ENCODE measurements around the gene INPP5J.
"Not testable (repeated sequence)": the region's sequence is repeated elsewhere in the genome, so short reads cannot be mapped to it uniquely, and the experiment has no call there.

The INPP5J gene

DNA sequence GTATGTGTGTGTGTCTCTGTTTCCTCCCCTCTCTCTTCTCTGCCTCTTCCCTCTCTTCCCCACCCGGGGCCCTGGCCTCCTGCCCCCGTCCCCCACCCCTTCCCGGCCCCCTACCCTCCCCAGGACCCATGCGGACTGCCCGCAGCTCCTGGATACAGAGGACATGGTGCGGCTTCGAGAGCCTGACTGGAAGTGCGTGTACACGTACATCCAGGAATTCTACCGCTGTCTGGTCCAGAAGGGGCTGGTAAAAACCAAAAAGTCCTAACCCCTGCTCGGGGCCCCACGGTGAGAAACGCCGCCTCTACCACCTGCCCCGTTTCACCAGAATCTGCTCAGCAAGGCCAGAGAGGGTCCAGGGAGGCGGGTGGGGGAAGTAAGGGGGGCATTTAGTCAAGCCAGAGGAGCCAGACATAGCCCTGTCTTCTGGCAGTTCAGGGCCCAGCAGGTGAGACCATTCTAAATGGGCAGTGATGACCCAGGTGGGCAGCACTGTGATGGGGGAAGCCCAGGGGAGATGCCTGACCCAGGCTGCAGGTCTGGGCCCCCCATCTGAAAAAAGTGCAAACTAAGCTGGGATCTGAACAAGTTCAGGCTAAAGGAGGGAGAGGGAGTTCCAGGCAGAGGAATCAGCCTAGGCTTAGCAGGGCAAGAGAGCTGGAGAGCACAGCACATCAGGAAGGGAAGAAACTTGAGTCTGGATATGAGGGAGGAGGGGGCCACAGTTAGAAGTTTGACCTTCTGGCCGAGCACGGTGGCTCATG is 21.8 kb upstream of the INPP5J start:
- DNase-seq (ENCODE audit: low spot score) = no peak

DNA sequence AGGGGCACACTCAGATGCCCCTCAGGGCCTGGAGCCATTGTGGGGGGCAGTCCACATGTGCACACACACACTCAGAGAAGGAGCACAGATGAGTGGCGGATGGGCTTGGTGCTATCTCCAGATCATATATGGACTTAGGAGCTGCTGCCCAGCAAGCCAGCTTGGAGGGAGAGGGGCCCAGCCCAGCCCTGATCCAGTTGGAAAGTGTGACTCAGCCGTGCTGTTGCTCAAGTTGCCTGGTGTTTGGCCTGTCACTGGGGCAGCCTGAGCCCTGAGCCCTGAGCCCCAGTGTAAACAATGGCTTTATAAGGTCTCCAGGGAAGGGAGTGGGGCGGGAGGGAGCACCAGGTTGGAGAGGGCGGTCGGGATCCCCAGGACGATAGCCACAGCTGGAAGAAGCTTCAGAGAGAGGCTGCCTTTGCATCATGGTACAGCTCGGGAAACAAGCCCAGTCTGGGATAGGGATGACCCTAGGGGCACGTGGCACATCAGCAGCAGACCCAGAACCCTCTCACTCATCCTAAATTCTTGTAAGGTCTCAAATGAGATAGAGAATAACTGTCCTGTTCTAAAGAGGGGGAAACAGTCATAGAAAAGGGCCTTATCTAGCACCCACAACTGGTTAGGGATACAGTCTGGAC is 20.2 kb upstream of the INPP5J start:
- no peak for DNase-seq (ENCODE audit: low spot score)

DNA sequence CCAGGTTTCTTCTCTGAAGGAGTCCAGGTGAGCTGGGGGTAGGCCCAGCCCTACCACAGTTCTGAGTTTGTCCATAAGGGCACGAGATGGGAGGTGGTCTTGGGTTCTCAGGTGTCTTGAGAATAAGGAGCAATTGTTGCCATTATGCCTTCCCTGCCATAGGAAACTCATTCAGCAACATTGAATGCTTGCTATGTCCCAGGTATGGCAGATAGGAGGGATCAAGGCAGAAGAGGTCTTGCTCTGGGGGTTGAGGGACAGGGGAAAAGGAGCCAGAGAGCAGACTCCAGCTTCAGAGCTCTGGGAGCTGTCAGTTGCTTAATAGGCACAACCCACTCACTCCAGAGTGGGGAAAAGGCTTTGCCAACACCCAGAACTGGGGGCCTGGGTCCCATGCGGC is 19.7 kb upstream of the INPP5J start:
- no peak for DNase-seq (ENCODE audit: low spot score)

DNA sequence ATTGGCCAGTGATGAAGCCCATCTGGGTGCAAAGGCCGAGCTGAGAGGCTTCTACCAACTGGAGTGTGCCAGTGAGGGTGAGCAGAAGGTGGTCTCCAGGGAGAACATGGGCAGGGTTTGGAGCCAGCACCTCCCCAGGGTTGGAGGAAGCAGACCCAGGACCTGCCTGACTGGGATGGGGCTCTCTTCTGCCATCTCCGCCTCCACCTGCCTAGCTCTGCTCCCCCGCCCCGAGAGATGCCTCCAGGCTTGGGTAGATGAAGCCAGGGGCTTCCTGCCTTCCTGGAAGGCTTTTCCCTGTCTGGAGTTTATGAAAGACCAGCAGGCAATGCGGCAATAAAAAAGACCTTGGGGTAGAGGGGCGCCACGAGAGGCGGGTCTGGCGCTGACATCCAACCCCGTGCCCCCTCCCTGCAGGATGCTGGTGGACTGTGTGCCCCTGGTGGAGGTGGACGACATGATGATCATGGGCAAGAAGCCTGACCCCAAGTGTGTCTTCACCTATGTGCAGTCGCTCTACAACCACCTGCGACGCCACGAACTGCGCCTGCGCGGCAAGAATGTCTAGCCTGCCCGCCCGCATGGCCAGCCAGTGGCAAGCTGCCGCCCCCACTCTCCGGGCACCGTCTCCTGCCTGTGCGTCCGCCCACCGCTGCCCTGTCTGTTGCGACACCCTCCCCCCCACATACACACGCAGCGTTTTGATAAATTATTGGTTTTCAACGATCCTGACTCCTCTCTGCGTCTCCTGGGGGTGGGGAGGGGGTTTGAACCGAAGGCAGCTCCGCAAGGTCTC is 18.7 kb upstream of the INPP5J start:
- no peak for DNase-seq (ENCODE audit: low spot score)

DNA sequence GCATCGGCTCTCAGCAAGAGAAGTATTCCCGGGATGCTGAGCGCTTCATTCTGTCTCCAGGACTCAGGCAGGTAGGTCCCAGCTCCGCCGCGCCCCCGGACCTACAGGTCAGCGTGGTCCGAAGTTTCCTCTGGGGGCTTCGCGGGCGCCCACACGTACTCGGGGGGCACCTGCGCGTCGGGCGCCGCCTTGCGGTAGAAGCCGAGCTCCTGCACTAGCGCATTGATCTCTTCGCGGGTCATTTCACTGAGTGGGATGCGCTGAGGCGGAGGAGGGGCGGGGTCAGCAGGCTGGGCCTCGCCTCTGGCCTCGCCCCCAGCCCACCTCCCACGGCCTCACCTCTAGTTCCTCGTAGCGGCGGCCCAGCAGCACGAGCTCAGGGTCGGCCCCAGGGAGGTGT is 17.9 kb upstream of the INPP5J start:
- no peak for DNase-seq (ENCODE audit: low spot score)

DNA sequence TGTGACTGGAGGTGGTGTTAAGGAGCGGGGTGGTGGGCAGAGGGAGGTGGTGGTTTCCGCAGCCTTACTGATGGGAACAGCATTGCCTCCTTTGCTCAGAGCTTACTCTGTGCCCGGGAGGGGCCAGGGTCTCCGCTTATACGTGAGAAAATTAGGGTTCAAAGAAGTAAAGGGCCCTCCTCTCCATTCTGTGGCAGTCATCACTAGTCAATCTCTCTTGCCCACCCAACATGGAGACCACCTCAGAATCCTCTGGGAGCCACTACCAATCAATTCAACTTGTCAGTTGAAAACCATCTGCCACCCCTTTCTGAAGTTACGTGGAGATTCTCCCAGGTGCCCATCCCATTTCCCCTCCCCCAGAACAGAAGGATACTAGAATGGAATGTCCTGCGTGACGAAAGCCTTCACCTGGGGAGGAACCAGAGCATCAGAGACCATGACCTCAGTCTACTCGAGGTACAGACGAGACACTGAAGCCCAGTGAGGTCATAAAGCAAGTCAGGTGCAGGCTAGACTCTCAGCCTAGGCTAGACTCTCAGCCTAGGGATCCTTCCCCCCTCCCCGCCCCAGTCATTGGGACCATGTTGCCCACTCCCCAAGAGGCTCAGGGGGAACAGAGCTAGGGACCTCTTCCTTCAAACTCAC is 17.4 kb upstream of the INPP5J start:
- DNase-seq (ENCODE audit: low spot score) = no peak

DNA sequence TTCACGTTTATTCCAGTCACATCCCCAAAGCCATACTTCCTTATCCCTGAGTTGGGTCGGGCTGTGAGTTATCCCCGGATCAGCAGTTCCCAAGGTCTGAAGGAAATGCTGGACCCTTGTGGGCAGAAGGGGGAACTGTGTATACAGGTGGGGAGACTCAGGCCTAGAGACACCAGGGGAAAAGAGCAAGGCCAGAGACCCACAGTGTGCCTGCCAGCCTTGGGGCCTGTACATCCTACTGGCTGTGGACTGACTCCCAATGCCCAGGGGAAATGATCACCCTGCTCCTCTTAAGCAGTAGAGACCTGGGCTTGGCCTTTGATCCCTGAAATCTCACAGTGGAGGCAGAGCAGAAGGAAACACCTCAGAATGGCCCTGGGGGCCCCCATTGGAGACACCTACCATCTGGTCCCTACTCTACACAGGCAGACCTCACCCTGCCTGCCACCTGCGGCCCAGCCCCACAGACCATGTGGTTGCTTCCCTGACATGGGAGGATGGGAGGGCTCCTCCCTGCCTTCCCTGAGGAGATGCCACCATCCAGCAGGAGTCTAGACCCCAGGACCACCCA is 16.7 kb upstream of the INPP5J start:
- DNase-seq (ENCODE audit: low spot score) = no peak

DNA sequence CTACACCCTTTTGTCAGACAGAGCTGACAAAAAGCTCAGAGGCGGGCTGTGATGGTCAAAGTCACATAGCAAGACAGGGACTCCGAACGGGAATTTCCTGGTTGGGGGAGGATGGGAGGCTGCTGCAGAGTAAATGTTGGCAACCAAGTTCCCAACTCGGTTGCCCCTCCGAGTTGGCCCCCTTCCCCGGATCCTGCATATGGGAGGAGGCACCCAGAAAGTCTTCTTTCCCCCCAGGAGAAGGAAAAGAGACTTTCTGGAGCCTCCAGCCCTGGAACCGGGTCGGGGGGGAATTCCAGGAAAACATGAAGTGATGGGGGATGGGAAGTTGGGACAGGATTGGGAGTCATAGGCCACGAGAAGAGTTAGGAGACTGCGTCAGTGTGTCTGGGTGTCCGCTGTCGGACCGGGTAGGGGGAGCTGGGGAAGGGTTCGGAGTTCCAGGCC is 16.0 kb upstream of the INPP5J start:
- no peak for DNase-seq (ENCODE audit: low spot score)

DNA sequence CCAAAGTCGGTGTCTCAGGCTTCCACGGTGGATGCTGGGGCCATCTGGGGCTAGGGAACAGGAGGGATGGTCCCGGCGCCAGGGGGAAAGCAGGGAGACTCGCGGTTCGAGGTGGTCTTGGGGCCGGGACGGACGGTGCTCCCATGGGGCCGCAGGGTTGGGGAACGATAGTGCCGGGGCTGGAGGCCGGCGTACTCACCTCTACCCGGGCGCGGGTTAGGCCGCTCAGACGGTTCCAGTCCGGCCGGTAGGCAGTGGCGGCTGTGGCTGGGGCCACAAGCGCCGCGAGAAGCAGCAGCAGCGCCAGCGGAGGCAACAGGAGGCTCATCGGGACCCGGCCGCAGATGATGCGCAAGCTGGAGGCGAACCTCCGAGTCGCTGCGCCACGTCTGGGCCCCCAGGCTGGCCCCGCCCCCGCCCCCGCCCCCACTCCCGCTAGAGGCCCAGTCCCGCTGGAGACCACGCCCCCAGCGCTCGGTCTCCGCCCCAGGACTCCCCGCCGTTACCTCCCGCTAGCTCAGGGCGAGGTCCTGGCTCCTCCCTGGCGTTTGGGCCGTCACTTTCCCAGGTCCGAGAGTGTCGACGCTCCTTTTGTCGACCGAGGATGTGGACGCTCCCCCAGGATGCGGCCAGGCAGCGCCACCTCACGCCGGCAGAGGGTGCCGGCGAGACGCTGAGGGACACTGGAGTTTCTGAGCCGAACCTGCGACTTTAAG is 15.4 kb upstream of the INPP5J start, which contains the start of gene SELENOM:
Gene SELENOM, minus strand, starts transcription at position 391 of the 716 bp plus-strand sequence. Its CDS starts 63 bp downstream, at position 328.
- DNase-seq (ENCODE audit: low spot score) = peak; percentile 96

DNA sequence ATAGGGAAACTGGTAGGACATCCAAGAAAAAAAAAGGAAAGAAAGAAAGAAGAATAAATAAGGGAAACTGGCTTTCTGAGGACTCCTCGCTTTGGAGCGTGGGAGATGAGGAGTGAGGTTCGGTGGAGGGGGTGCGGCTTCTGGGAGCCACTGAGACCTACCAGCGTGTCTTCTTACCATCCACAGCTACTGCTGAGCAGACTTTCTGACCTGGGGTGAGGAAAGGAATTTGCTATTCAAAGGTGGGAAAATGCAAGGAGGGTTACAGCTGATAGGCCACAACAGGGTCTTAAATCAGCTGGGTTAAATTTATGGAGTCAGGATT is 14.9 kb upstream of the INPP5J start:
- no peak for DNase-seq (ENCODE audit: low spot score)

DNA sequence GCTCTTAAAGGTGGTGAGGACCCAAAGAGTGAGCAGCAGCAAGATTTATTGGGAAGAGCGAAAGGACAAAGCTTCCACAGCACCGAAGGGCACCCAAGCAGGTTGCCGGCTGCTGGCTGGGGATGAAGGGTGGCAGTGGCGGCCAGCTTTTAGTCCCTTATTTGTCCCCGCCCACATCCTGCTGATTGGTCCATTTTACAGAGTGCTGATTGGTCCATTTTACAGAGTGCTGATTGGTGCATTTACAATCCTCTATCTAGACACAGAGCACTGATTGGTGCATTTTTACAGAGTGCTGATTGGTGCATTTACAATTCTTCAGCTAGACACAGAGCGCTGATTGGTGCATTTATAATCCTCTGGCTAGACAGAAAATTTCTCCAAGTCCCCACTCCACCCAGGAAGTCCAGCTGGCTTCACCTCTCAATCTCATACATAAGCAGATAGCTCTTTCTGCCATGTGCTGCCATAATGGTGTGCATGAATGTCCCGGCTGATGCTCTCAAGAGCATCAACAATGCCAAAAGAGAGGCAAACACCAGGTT is 10.1 kb upstream of the INPP5J start:
- not testable (repeated sequence) for DNase-seq (ENCODE audit: low spot score)

DNA sequence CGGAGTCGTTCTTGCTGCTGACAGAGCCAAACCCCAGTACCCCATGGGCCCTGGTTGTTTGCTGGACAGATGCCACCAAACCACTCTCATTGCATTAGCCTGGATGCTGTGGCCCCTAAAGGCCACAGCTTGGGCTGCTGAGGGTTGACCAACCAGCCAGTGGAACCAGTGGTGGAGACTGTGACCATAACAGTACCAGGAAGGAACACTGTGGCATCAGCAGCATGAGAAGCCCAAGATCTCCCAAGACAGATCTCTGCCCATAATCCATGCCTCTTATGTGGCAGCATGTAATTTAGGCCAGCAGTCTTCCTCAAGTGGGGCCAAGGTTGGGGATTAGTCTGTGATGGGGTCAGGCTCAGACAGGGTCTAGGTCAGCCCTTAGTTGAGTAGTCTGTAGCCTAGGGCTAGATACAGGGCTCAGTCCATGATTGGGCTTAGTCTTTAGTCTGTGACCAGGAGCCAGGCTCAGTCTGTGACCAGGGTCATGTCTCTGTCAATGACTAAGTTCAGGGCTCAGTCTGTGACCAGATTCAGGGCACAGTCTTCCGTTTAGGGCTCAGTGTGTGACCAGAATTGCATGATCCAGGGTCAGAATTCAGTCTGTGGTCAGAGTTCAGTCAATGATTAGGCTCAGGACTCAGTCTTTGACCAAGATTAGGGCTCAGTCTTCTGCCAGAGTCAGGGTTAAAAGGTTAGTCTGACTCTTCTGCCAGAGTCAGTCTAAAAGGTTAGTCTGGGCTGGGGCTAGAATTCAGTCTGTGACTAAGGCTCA is 4.5 kb upstream of the INPP5J start:
- DNase-seq (ENCODE audit: low spot score) = no peak

DNA sequence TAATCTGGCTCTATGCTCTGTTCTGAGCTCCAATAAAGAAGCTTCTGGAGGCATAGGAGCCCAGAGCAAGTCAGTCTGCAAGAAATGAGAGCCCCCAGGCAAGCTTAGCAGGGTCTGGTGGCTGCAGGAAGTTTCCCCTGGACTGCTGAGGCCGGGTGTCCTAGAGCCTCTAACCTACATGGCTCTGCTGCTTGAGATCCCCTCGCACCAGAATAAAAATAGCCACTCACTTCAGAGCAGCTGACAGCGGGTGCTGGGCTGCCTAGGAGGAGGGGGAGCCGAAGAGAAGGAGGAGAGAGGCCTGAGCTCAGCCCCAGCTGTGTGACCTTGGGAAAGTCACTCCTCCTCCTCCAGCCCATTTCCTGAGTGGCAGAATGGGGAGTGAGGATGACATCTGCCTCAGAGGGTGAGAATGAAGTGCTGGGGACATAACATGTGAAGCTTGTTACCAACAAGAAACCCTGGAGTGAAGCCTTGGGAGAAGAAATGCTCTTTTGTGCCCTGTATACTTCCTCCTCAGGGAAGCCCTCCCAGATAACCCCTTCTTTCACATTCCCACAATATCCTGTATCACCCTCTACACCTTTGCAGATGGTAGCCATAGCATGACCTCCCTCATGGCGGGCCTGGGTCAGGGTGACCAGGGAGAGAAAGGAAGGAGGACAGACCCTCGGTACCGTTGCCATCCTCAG is 3.6 kb upstream of the INPP5J start:
- no peak for DNase-seq (ENCODE audit: low spot score)

DNA sequence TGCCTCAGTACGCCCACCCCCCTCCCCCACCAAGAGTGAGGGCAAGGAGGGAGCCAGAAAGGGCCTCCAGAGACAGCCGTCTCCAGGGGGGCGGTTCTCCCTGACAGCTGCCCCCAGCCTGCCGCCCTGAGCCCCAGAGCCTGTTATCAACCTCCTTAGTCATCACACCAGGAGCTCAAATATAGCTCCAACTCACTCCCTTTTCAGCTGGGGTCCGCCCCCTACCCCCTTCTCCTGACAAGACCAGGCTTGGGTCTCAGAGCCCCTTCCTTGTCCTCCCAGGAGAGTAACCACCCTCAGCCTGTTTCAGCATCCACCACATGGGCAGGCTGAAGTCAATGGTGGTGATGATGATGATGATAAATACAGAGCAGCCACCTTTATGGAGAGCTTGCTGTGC is 2.5 kb upstream of the INPP5J start:
- DNase-seq (ENCODE audit: low spot score) = no peak

DNA sequence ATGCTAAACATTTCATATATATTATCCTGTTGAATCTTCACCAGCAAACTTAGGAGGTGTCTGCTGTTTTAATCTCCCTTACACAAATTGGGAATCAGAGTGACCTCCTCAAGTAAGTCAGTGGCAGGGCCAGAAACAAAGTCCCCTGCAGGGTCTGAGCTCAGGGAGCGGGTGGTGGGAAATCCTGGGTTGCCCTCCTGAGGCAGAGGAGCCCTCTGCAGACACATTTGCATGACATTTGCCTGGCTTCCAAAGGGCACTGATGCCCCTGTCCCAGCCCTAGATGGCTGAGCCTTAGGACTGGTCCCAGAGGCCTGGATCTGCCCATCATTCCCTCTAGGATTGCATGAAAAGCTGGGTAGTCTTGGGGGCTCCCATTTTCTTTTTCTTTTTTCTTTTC is 2.1 kb upstream of the INPP5J start:
- DNase-seq (ENCODE audit: low spot score) = no peak

DNA sequence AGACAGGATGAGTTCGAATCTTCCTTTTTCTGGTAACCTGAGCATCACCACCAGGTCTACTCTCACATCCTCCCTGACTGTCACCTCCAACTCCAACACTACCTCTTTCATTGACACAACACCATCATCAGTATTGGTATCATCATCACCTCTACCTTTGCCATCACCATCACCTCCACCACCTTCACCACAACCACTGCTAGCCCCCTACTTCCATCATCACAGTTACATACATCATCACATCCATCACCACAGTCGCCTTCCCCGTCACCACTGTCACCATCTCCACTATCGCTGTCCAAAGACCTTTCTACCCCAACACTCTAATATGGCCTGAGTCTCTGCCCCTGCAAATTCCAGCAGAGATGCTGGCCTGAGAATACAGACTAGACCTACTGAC is 1.4 kb upstream of the INPP5J start:
- DNase-seq (ENCODE audit: low spot score) = no peak

DNA sequence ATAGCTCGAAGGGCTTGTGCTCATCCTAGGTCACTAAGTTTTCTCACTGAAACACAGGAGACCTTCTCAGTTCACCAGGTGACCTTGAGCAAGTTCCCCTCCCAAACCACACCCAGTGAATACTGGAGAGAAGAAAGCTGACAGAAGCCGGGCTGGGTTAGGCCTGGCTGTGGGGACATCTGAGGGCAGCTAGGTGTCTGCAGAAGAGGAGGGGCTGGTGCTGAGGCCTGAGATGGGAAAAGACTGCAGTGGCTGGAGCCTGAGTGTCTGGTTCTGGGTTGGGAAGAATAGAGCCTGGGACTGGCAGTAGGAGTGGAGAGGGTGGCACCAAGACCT is 602 bp upstream of the INPP5J start:
- DNase-seq (ENCODE audit: low spot score) = no peak

DNA sequence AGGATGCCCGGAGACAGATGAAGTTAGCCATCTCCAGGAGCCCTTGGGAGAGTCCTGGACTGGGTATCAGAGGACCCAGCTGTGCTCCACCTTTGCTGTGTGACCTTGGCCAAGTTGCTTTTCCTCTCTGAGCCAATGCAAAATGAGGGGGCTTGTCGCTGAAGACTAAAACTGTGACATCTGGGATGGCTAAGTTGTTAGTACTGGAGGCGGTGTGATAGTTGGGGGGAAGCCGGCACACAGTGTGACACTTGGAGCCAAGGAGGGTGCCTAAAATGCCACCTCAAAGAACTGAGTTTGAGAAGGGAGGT is 481 bp downstream of the INPP5J start:
- DNase-seq (ENCODE audit: low spot score) = no peak

DNA sequence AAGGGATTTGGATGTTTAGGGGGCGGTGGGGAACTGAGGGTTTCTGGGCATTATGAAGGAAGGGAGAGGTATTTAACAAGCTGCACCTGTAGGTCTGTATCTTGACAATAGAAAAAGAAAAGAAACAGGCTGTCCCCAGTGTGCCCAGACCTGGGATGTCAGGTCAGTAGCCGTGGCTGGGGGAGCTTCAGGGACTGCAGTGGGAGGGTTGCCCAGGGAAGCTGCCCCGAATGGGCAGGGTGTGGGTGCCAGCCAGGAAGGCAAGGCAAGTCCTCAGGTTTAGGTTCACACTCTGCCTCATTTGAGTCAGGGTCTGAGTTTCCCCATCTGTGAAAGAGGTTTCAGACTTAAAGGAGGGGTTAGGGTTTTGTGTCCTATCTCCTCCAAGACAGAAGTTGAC is 1.5 kb downstream of the INPP5J start:
- no peak for DNase-seq (ENCODE audit: low spot score)

DNA sequence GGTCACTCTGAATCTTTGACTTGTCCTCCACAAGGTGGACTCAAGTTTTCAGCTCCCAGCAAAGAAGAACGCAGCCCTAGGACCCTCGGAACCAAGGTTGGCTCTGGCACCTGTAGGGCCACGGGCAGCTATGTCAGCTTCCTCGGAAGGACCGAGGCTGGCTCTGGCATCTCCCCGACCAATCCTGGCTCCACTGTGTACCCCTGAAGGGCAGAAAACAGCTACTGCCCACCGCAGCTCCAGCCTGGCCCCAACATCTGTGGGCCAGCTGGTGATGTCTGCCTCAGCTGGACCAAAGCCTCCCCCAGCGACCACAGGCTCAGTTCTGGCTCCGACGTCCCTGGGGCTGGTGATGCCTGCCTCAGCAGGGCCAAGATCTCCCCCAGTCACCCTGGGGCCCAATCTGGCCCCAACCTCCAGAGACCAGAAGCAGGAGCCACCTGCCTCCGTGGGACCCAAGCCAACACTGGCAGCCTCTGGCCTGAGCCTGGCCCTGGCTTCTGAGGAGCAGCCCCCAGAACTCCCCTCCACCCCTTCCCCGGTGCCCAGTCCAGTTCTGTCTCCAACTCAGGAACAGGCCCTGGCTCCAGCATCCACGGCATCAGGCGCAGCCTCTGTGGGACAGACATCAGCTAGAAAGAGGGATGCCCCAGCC is 2.2 kb downstream of the INPP5J start:
- DNase-seq (ENCODE audit: low spot score) = no peak
